Pericardium fibroblast (primary cell): Measurements from ENCODE around the gene OR7E24. TPM values are rescaled to one million over a fixed set of nuclear protein-coding genes. Genes with fewer than 3 reads are reported as not detected.

Experiments
- total RNA-seq: library from RNA; depleted of rRNA; stranded (reverse); fragments of >200 nt; gene quantifications from 2 replicates; pipeline ENCODE4 v1.2.3, GENCODE V29; 2015

The OR7E24 gene
- total RNA-seq = not detected in 2 replicates

GRCh38 chr19:9250630-9251029, at the start of gene OR7E24:
Gene OR7E24, plus strand, starts transcription at chr19:9250930. Its CDS starts 114 bp downstream, at chr19:9251044.

GRCh38 chr19:9219489-9219888, 31.2 kb upstream of the OR7E24 start, which contains the start of gene OR7D4:
Gene OR7D4, minus strand, starts transcription at chr19:9219589. Its CDS starts 4,752 bp downstream, at chr19:9214837.

Other genes starting within 250 kb of the OR7E24 start
- gene MUC16, start 240.5 kb upstream of the OR7E24 start, total RNA-seq = under 0.01 and 0.12 TPM in 2 replicates
- gene OR1M1, start 163.9 kb upstream of the OR7E24 start, total RNA-seq = not detected in 2 replicates
- gene OR7G2, start 143.5 kb upstream of the OR7E24 start, total RNA-seq = not detected in 2 replicates
- not detected in 2 replicates for gene OR7G1, start 135.2 kb upstream of the OR7E24 start, total RNA-seq
- not detected in 2 replicates for gene OR7G3, start 124.0 kb upstream of the OR7E24 start, total RNA-seq
- 14.6 and 15.2 TPM in 2 replicates for gene ZNF317, start 110.5 kb upstream of the OR7E24 start, total RNA-seq
- not detected in 2 replicates for gene OR7D2, start 72.0 kb upstream of the OR7E24 start, total RNA-seq
- gene OR7D4, start 31.3 kb upstream of the OR7E24 start, total RNA-seq = not detected in 2 replicates
- gene ZNF699, start 58.9 kb downstream of the OR7E24 start, total RNA-seq = 4.3 and 5.6 TPM in 2 replicates
- 7.4 and 14.2 TPM in 2 replicates for gene ZNF559, start 73.2 kb downstream of the OR7E24 start, total RNA-seq
- 0.09 and 1.2 TPM in 2 replicates for gene ZNF177, start 112.1 kb downstream of the OR7E24 start, total RNA-seq
- gene ZNF266, start 184.6 kb downstream of the OR7E24 start, total RNA-seq = 7.3 and 7.7 TPM in 2 replicates
- 0.58 and 4.0 TPM in 2 replicates for gene ZNF560, start 247.7 kb downstream of the OR7E24 start, total RNA-seq